Esophagus mucosa (tissue), 1 donor: ENCODE measurements around the gene SKOR1. TPM values are rescaled to one million over a fixed set of nuclear protein-coding genes. Genes with fewer than 3 reads are reported as not detected.

ENCODE experiments used
- total RNA-seq: library from RNA; stranded (reverse); gene quantifications from one replicate; pipeline ENCODE4 v1.2.4, GENCODE V29; 2023
- donor health status: DM: yes; HTN: yes; CAD: no.

Gene SKOR1
- total RNA-seq, 1 donor from 2014 or later: 0.08 TPM

Other genes starting within 250 kb of the SKOR1 start
- not detected for gene RNU6-1, start 14.5 kb downstream of the SKOR1 start, total RNA-seq
- 24.4 TPM for gene PIAS1, start 228.8 kb downstream of the SKOR1 start, total RNA-seq